Measurements from ENCODE around the gene TRPM8. TPM values are rescaled to one million over a fixed set of nuclear protein-coding genes. Genes with fewer than 3 reads are reported as not detected.

Gene TRPM8
- total RNA-seq, 1 donor from 2014 or later = 0.73 TPM

Other genes with a start within 250 kb of the TRPM8 start
- not detected for gene UGT1A9, start 245.5 kb upstream of the TRPM8 start, total RNA-seq
- gene UGT1A7, start 235.5 kb upstream of the TRPM8 start, total RNA-seq = not detected
- not detected for gene UGT1A6, start 224.5 kb upstream of the TRPM8 start, total RNA-seq
- not detected for gene UGT1A5, start 204.5 kb upstream of the TRPM8 start, total RNA-seq
- gene UGT1A4, start 198.6 kb upstream of the TRPM8 start, total RNA-seq = not detected
- gene UGT1A3, start 188.3 kb upstream of the TRPM8 start, total RNA-seq = not detected
- gene UGT1A1, start 157.1 kb upstream of the TRPM8 start, total RNA-seq = not detected
- not detected for gene MROH2A, start 139.0 kb upstream of the TRPM8 start, total RNA-seq
- gene HJURP, start 62.8 kb upstream of the TRPM8 start, total RNA-seq = not detected
- gene SPP2, start 133.3 kb downstream of the TRPM8 start, total RNA-seq = not detected

All from cardiac septum (tissue), 1 donor.